Activated CD4-positive, CD25-positive, alpha-beta regulatory T cell treated with anti-CD3 and anti-CD28 coated beads, Interleukin-2, amount 50 U/mL, for 24 hours (primary cell): ENCODE measurements around the gene TRDN.

Experiments
- ATAC-seq, 2 donors: fragments of 150-1000 bp; cut with Tn5 transposase; one replicate each; pipeline ENCODE4 v1.10.0; 2021; ENCODE audit warnings: mild to moderate bottlenecking in 1 of 2, moderate library complexity in 1 of 2

The TRDN gene

DNA sequence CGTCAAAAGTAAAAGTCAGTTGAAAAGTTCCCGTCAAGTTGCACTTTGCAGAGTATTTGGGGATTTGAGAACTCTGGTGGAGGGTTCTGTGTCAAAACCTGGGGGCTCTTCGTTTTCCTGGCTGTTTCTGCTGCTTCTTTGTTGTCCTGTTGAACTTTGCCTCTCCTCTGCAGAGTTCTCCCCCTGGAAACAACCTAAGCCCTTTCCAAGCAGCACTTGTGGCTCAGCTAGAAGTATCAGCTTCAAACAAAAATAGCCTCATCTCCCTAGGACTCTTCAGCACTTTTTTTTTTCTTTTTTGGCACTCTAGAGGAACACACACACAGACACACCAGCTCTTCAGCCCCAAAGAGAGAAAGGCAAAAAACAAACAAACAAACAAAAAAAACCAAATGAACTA is at the start of gene TRDN:
Gene TRDN (minus strand): TSS at position 169 of the 400 bp plus-strand sequence. CDS start 175 bp downstream, outside the sequence.
- no peak for ATAC-seq

GRCh38 chr6:123681957-123682462 is 45.3 kb upstream of the TRDN start:
- no peak for ATAC-seq

DNA sequence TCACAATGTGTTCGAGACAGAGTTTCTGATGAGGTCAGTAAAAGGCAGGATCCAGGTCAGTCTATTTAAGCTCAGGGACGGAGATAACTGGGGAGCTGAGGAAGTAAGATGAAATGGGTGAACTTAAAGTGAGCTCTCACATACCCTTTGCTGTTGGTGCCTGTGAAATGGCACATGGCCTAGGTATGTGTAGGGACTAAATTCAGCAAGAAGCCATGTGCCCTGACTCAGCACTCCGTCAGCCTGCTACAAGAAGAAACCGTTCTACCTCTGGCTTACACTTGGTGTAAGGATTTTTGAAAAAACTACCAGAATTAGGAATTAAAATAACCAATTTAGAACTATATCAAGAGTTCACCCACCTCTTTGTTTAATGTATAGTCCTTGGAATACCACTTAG is 41.1 kb upstream of the TRDN start:
- no peak for ATAC-seq

DNA sequence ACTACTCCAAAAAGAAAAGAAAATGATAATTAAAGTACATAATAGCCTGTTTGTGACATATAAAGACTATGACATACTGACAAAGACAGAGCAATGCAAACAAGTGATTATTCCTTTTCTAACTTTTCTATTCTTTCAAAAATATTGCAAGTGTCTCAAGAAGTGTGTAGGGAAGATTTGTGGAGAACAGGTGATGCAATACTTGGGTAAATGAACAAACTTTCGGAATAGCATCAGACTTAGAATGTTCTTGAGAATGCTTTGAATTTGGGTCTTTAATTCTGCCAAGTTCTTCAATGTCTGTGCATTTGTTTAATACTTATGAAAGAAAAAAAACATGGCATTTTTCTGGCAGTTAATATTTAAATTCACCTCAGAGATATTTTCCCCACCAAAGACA is 40.0 kb upstream of the TRDN start:
- ATAC-seq: no peak

- ATAC-seq: no peak
Measured at GRCh38 chr6:123668965-123669591, 32.3 kb upstream of the TRDN start.

GRCh38 chr6:123668063-123668462 is 31.3 kb upstream of the TRDN start:
- no peak for ATAC-seq

DNA sequence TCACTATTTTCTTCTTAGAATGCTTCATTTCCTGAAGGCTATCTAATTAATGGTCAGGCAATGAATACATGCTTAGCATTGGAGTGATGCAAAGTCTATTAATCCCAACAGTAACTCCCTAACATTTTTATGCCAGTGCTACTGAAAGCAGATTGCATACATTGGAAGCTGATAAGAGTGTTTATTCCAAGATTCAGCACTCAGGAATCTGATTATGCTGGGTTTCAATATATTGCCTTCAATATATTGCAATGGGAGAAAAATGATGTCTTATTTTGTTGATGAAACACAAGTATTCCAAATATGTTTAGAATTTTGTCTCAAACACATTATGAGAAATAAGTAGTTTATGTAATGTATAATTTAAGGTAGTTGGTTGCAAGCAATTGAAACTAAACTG is 26.7 kb upstream of the TRDN start:
- no peak for ATAC-seq

DNA sequence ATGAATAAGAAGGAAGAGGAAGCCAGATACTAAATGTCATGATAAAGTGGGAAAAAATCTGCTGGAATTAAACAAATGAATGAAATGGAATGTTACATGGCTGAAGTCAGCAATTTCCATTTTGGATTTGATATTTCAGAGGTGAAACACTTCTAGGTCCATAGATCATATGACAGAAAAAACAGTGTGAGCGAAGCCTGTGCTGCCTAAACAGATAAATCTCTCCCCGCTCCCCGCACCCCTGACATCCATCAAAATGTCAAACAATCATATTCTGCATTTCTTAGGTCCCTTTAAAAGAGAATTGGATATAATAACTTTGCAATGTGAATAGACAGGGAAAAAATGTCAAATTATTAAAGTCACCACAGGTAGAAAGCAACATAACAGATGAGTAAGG is 26.0 kb upstream of the TRDN start:
- no peak for ATAC-seq

DNA sequence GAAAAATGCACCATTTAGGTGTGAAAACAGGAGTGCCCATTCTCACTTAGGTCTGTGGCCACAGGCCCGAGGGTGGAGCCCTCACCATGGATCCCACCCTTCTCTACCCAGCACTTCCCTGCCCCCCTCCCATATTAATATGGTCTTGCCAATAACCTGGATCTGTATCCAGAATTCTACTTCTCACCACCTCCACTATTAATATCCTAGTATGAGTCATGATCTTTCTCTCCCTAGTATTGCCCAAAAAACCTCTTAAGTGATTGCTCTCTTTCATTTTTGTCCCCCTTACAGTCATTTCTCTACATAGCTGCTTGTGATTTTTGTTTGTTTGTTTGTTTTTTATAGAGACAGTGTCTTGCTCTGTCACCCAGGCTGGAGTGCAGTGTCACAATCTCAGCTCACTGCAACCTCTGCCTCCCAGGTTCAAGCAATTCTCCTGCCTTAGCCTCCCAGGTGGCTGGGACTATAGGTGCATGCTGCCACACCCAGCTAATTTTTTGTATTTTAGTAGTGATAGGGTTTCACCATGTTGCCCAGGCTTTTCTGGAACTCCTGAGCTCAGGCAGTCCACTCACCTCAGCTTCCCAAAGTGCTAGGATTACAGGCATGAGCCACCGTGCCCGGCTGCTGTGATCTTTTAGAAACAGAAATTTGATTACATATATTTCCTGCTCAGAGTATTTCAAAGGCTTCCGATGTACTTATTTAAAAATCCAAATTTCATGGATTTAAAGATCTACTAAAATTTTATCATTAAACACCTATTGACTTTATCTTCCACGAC is 24.5 kb upstream of the TRDN start:
- ATAC-seq: no peak

GRCh38 chr6:123659960-123660748 is 23.4 kb upstream of the TRDN start:
- no peak for ATAC-seq

- ATAC-seq: no peak
Measured at GRCh38 chr6:123658848-123659247, 22.1 kb upstream of the TRDN start.

- ATAC-seq: no peak
Measured at GRCh38 chr6:123655521-123656306, 19.0 kb upstream of the TRDN start.

- ATAC-seq: no peak
Measured at GRCh38 chr6:123648723-123649122, 12.0 kb upstream of the TRDN start.

DNA sequence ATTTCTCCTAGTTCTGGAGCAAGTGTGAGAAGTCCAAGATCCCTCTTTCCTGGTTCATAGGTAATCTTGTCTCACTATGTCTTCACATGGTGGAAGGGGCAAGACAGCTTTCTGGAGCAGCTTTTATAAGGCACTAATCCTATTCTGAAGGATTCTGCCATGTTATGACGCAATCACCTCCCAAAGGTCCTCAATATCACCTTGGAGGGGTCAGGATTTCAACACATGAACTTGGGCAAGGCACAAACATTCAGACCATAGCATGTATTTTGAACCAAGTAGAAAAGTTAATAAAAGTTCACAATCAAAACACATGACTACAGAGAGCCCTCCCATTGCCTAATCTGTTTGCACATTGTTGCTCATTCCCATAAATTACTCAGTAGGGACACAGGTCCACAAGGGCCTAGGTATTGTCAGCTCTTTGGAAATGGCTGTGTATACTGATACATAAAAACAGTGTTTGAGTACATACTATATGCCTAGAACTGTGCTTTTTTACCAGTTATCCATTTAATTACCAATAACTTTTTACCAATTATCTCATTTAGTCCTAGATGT is 11.3 kb upstream of the TRDN start:
- no peak for ATAC-seq

DNA sequence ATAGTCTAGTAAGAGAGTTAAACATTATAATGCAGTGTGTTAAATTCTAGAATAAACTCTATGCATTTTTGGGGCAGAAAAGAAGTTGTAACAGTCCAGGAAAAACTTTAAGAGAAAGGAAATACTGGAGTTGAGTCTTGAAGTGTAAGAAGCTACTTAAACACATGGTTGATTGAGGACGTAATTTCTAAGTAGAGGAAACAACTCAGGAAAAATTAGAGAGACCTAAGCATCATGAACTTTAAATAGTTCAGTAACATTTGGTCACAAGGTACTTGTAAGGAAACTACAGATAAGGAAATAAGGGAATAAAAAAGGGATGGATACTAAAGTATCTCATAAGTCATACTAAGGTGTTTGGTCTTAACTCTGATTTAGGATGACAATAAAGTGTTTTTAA is 4.7 kb upstream of the TRDN start:
- no peak for ATAC-seq

DNA sequence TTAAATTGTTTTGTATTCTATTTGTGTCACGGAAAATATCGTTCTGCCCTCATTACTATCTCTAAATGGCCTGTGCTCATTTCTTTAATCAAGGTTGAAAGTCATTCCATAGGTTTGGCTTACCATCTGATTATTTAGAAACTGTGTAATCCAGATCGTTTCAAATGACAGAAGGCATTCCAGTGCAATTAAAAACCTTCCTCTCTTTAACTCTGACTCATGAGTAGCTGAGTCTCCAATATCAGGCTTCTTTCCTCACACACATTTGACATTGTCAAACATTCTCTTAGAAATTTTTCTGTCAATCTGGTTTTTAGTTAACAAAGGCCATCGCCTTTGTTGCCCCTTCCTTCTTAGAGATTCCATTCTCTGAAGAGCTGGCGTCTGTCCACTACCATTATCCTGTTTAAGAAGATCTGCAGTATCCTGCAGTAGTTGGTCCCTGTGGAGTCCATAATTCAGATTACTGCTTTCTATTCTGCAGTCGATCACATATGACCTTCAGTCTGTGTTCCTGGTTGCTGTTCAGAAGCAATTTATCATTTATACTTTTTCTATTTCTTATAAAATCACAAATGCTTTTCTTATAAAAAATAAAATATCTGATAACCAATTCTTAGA is 3.9 kb upstream of the TRDN start:
- no peak for ATAC-seq

DNA sequence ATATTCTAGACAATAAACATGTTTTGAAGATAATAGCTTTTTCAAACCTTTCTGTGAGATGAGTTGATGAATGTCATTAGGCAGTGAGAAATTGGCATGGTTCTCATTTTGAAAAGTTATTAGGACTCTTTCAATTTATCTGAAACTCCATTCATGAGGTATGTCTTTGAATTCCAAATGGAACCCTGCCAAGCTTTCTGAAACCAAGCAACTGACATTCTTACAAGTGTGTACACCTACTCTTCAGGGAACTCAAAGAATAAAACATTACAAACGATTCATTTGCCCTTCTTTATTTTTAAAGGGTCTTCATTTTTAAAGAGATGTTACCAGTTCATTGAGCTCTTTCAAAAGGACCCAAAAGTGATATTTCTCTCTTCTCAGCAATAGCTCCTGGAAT is 2.1 kb upstream of the TRDN start:
- no peak for ATAC-seq

DNA sequence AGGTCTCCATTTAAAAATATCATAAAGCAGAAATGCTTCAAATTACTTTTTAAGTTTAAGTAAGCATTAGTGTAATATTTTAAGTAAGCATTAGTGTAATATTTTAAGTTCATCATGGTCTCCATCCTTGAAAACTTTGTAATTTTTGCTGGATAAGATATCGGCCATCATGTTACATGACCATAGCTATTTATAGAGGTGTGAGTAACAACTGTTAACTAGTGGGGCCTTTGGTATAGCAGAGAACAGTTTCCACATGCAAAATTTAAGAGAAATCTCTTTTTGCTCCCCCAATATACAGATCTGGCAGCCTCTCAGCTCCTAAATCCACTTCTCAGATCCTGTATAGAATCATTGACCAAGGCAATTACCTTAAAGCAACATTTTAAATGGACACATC is 468 bp downstream of the TRDN start:
- no peak for ATAC-seq

DNA sequence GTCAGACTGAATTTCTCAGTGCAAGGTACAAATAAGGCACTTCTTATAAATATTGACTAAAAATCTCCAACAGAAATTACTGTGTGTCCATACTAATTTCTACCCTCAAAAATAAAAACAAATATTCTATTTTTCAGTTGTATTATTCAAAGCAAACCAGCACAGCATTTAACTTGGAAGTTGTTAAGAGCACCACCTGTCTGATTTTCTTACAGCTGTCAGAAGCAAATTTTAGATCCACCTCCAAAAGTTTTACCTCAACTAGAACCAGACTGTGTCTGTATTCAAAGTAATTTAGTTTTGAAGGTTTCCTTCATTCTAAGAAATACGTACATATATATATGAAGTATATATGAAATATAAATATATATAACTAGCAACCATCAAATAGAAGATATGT is 1.2 kb downstream of the TRDN start:
- no peak for ATAC-seq

- no peak for ATAC-seq
Measured at GRCh38 chr6:123635144-123635543, 1.6 kb downstream of the TRDN start.

- ATAC-seq: no peak
Measured at GRCh38 chr6:123632641-123633040, 4.1 kb downstream of the TRDN start.
